ENCODE results near the gene FAAP20. TPM values are rescaled to one million over a fixed set of nuclear protein-coding genes. Genes with fewer than 3 reads are reported as not detected.

Gene FAAP20
- total RNA-seq, 1 experiment from 2014 or later = 119 TPM

GRCh38 chr1:2235300-2235998, 40.9 kb upstream of the FAAP20 start:
- no peak overlapping the region for H2BK5ac ChIP-seq (ENCODE audit: insufficient read length, low read length)
- no peak overlapping the region for H4K5ac ChIP-seq (ENCODE audit: insufficient read length, low read depth, low read length)
- no peak overlapping the region for H2BK20ac ChIP-seq (ENCODE audit: low read depth, low read length, poor library complexity, severe bottlenecking)
- peak; percentile 20 for DNase-seq
- Mint-ChIP-seq H3K27ac (peak overlapping the region; percentile 70 to 90 (median 81); a peak in 3 of 7 replicates), H3K27me3 (ENCODE audit: low read depth) (no peaks in the 10 kb centered on the region), H3K9me3 (no peaks in the 10 kb centered on the region), H3K36me3 (ENCODE audit: insufficient read depth in 1 of 3, low read depth in 3 of 3) (peaks cover 5 to 21% (median 11%) of the 10 kb centered on the region in 3 experiments), H3K4me1 (peaks cover 54 to 69% of the 10 kb centered on the region in 2 experiments), H3K4me3 (peak overlapping the region in 1 of 2 experiments; percentile 21; a peak in 2 of 5 replicates)
- H2AK5ac ChIP-seq (ENCODE audit: insufficient read length, low read length) = no peak overlapping the region
- WGBS (ENCODE audit: extremely low coverage, insufficient read length, low lambda C conversion rate) = no CpG with 5 or more reads among the region's 22 CpGs
- no peak overlapping the region for H3K4me2 ChIP-seq (ENCODE audit: insufficient read depth, insufficient read length, low read length)
- no peaks in the 10 kb centered on the region for H3K9me3 ChIP-seq (ENCODE audit: control insufficient read depth, low read depth, low read length)
- peaks cover 85% of the 10 kb centered on the region; the same call in 1 of the 2 replicates for H3K79me2 ChIP-seq (ENCODE audit: insufficient read depth, low read length)
- H3K23ac ChIP-seq (ENCODE audit: insufficient read length, low read depth, low read length) = no peak overlapping the region
- H4K20me1 ChIP-seq (ENCODE audit: control insufficient read depth, insufficient read depth, insufficient read length) = no peaks in the 10 kb centered on the region
- no peak overlapping the region for H2BK15ac ChIP-seq (ENCODE audit: low read depth, low read length)
- H4K91ac ChIP-seq (ENCODE audit: insufficient read length, low read depth, low read length) = no peak overlapping the region
- H3K4ac ChIP-seq (ENCODE audit: low read depth, low read length) = no peak overlapping the region
- H2BK12ac ChIP-seq (ENCODE audit: insufficient read length, low read depth, low read length) = no peak overlapping the region
- no peak overlapping the region for H3K14ac ChIP-seq (ENCODE audit: insufficient read depth, low read length)
- no peak overlapping the region for H2AFZ ChIP-seq (ENCODE audit: low read length)
- no peak overlapping the region for H4K8ac ChIP-seq (replicated peaks; ENCODE audit: insufficient read length, low read depth, low read length)
- no peak for TF ChIP-seq CTCF (conservative IDR thresholded peaks at IDR 0.05)
- H3T11ph ChIP-seq (ENCODE audit: low read length) = no peak overlapping the region
- peaks cover 15% of the 10 kb centered on the region for H3K79me1 ChIP-seq (ENCODE audit: insufficient read depth, low read depth, low read length, poor library complexity, severe bottlenecking)
- no peak overlapping the region for H3K18ac ChIP-seq (ENCODE audit: insufficient read length, low read depth, low read length)
- H3K23me2 ChIP-seq (ENCODE audit: insufficient read length, low read depth, low read length, poor library complexity, severe bottlenecking) = peaks cover 8% of the 10 kb centered on the region
- no peak overlapping the region for H3K27ac ChIP-seq (ENCODE audit: insufficient read length, low read depth, low read length)
- no peak overlapping the region for H3K56ac ChIP-seq (ENCODE audit: insufficient read length, low read depth, low read length)
- no peak overlapping the region for H2BK120ac ChIP-seq (ENCODE audit: low read depth, low read length, poor library complexity, severe bottlenecking)
- no peaks in the 10 kb centered on the region; the same call in 1 of the 2 replicates for H3K4me1 ChIP-seq (ENCODE audit: insufficient read depth, low read length)
- no peaks in the 10 kb centered on the region for H3K27me3 ChIP-seq (ENCODE audit: insufficient read depth, low read length)
- no peak overlapping the region for H3K9ac ChIP-seq (ENCODE audit: extremely low read depth, insufficient read length, low read length)

Measured in H9 (cell line).